Loucy (cell line): ENCODE data around the gene RUNX1.

Source experiments
- H2AFZ ChIP-seq: fragments of 200-600 bp; sonication (generic); 2 replicates; pipeline ENCODE4 v1.6.0; 2016; ENCODE audit warnings: antibody characterized with exemption, mild to moderate bottlenecking, low read length, moderate library complexity
- H3F3A ChIP-seq: fragments of 200-600 bp; 2 replicates; pipeline ENCODE4 v1.6.0; 2016; ENCODE audit warnings: antibody characterized with exemption, low read depth, mild to moderate bottlenecking
- H3K27me3 ChIP-seq: fragments of 200-600 bp; sonication (generic); 2 replicates; pipeline ENCODE4 v1.6.1; 2014; ENCODE audit warnings: low read length, mild to moderate bottlenecking; ENCODE audit not compliant: insufficient read depth, poor library complexity, severe bottlenecking
- H3K36me3 ChIP-seq: fragments of 200-600 bp; sonication (generic); 2 replicates; pipeline ENCODE4 v1.6.1; 2016; ENCODE audit warnings: low read length; ENCODE audit not compliant: insufficient read depth
- H3K4me1 ChIP-seq: fragments of 200-600 bp; sonication (generic); 2 replicates; pipeline ENCODE4 v1.5.1; 2014; ENCODE audit warnings: low read length, mild to moderate bottlenecking; ENCODE audit not compliant: insufficient read depth, poor library complexity, severe bottlenecking
- H3K4me2 ChIP-seq: fragments of 200-600 bp; sonication (generic); 2 replicates; pipeline ENCODE4 v1.6.0; 2014; ENCODE audit warnings: antibody characterized with exemption, low read length, low read depth, mild to moderate bottlenecking; ENCODE audit not compliant: poor library complexity, severe bottlenecking
- H3K4me3 ChIP-seq: fragments of 200-600 bp; sonication (generic); 2 replicates; pipeline ENCODE4 v1.5.1; 2014; ENCODE audit warnings: low read length, mild to moderate bottlenecking, mixed read lengths; ENCODE audit not compliant: poor library complexity, severe bottlenecking
- H3K79me2 ChIP-seq: fragments of 200-600 bp; sonication (generic); 2 replicates; pipeline ENCODE4 v1.6.1; 2014; ENCODE audit warnings: low read length; ENCODE audit not compliant: insufficient read depth
- H3K9ac ChIP-seq: fragments of 200-600 bp; sonication (generic); 2 replicates; pipeline ENCODE4 v1.6.0; 2014; ENCODE audit warnings: mild to moderate bottlenecking, low read depth, low read length, moderate library complexity; ENCODE audit not compliant: poor library complexity, severe bottlenecking
- H3K9me2 ChIP-seq: fragments of 200-600 bp; sonication (generic); replicated peaks from 2 replicates; pipeline ENCODE4 v1.6.1; 2016; ENCODE audit warnings: low read depth, low read length, mixed read lengths
- H3K9me3 ChIP-seq: fragments of 200-600 bp; sonication (generic); 2 replicates; pipeline ENCODE4 v1.6.1; 2014; ENCODE audit warnings: mild to moderate bottlenecking, antibody characterized with exemption, low read length, low read depth; ENCODE audit not compliant: insufficient read depth
- H4K20me1 ChIP-seq: fragments of 200-600 bp; sonication (generic); 2 replicates; pipeline ENCODE4 v1.6.0; 2014; ENCODE audit warnings: antibody characterized with exemption, low read length, mild to moderate bottlenecking; ENCODE audit not compliant: insufficient read depth, poor library complexity, severe bottlenecking
- CTCF ChIP-seq: fragments of 200-600 bp; sonication (generic); conservative IDR thresholded peaks from 2 replicates; pipeline ENCODE4 v1.5.1; 2014; ENCODE audit warnings: mild to moderate bottlenecking, antibody characterized with exemption, low read length
- EZH2phosphoT487 ChIP-seq: fragments of 200-600 bp; IDR thresholded peaks from 2 replicates; pipeline ENCODE4 v1.6.1; 2018; ENCODE audit warnings: antibody characterized with exemption, mild to moderate bottlenecking, moderate library complexity, borderline replicate concordance

Gene RUNX1

GRCh38 chr21:34998176-34998575, 50.9 kb downstream of the RUNX1 start:
- Histone ChIP-seq H3K9me3 (no peaks in the 10 kb centered on the region), H3K79me2 (peaks cover 99% of the 10 kb centered on the region), H4K20me1 (peaks cover 91% of the 10 kb centered on the region), H3K27me3 (no peaks in the 10 kb centered on the region), H3K4me3 (no peak overlapping the region), H3K4me2 (no peak overlapping the region), H3K36me3 (peaks cover 43% of the 10 kb centered on the region; the same call in 1 of the 2 replicates), H3K9me2 (no peaks in the 10 kb centered on the region), H3K4me1 (peaks cover 66% of the 10 kb centered on the region), H3F3A (no peaks in the 10 kb centered on the region), H3K9ac (no peak overlapping the region), H2AFZ (no peak overlapping the region)
- TF ChIP-seq CTCF: no peak
- no peak for TF ChIP-seq EZH2phosphoT487

GRCh38 chr21:34997294-34997693, 51.8 kb downstream of the RUNX1 start:
- H3K9me2 ChIP-seq: no peaks in the 10 kb centered on the region
- peaks cover 92% of the 10 kb centered on the region for H4K20me1 ChIP-seq
- H3F3A ChIP-seq: no peaks in the 10 kb centered on the region
- H3K36me3 ChIP-seq: peaks cover 43% of the 10 kb centered on the region; the same call in 1 of the 2 replicates
- H3K27me3 ChIP-seq: no peaks in the 10 kb centered on the region
- peaks cover 61% of the 10 kb centered on the region for H3K4me1 ChIP-seq
- H2AFZ ChIP-seq: no peak overlapping the region
- no peak overlapping the region for H3K4me3 ChIP-seq
- no peak overlapping the region for H3K9ac ChIP-seq
- peaks cover 99% of the 10 kb centered on the region for H3K79me2 ChIP-seq
- no peak for TF ChIP-seq CTCF
- TF ChIP-seq EZH2phosphoT487: no peak
- H3K4me2 ChIP-seq: no peak overlapping the region
- H3K9me3 ChIP-seq: no peaks in the 10 kb centered on the region

- H4K20me1 ChIP-seq: peaks cover 95% of the 10 kb centered on the region
- H3K4me2 ChIP-seq: no peak overlapping the region
- H3K4me3 ChIP-seq: no peak overlapping the region
- no peaks in the 10 kb centered on the region for H3F3A ChIP-seq
- peaks cover 57% of the 10 kb centered on the region for H3K4me1 ChIP-seq
- no peaks in the 10 kb centered on the region for H3K27me3 ChIP-seq
- H3K9ac ChIP-seq: no peak overlapping the region
- peaks cover 51% of the 10 kb centered on the region; the same call in 1 of the 2 replicates for H3K36me3 ChIP-seq
- TF ChIP-seq EZH2phosphoT487 (no peak), CTCF (no peak)
- no peaks in the 10 kb centered on the region for H3K9me3 ChIP-seq
- H2AFZ ChIP-seq: no peak overlapping the region
- no peaks in the 10 kb centered on the region for H3K9me2 ChIP-seq
- H3K79me2 ChIP-seq: peaks cover 99% of the 10 kb centered on the region
Observed at GRCh38 chr21:34996304-34997101, 52.6 kb downstream of the RUNX1 start.
